ENCODE measurements around the gene ICAM3.
A peak's percentile ranks its signal among the peaks of the same experiment; 100 is the strongest.
"Not testable (repeated sequence)": the region's sequence is repeated elsewhere in the genome, so short reads cannot be mapped to it uniquely, and the experiment has no call there.

Gene ICAM3

GRCh38 chr19:10339380-10339960, at the start of gene ICAM3:
TSS of gene ICAM3 (minus strand) at chr19:10339624. CDS start at chr19:10339614, 10 bp downstream.
- peak; percentile 44 for DNase-seq (ENCODE audit: low read depth)

GRCh38 chr19:10388957-10389356, 49.5 kb upstream of the ICAM3 start:
- DNase-seq (ENCODE audit: low read depth), result peak; percentile 63

DNA sequence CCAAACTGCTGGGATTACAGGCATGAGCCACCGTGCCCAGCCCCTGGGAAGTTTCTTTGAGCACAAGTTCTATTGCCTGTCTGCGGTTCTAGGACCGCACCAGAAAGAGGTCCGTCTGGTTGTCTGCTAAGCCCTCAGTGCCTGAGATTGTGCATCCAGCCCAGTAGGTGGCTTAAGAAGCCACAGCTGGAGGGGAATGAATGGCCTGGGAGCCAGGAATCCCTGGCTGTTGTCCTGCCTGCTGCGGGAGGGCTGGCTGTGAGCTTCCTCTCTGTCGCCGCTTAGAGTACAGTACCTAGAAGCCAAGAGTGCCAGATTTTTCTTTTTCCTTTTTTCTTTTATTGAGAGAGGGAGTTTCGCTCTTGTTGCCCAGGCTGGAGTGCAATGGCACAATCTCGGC, 45.2 kb upstream of the ICAM3 start:
- DNase-seq (ENCODE audit: low read depth), result no peak

GRCh38 chr19:10383223-10383499, 43.7 kb upstream of the ICAM3 start:
- not testable (repeated sequence) for DNase-seq (ENCODE audit: low read depth)

GRCh38 chr19:10380313-10381102, 41.1 kb upstream of the ICAM3 start, which contains the start of gene TYK2:
TSS of gene TYK2 (minus strand) at chr19:10380572. CDS start at chr19:10378406, 2,166 bp downstream.
- peak; percentile 91 for DNase-seq (ENCODE audit: low read depth)

- no peak for DNase-seq (ENCODE audit: low read depth)
Measured at GRCh38 chr19:10379880-10380312, 40.5 kb upstream of the ICAM3 start.

DNA sequence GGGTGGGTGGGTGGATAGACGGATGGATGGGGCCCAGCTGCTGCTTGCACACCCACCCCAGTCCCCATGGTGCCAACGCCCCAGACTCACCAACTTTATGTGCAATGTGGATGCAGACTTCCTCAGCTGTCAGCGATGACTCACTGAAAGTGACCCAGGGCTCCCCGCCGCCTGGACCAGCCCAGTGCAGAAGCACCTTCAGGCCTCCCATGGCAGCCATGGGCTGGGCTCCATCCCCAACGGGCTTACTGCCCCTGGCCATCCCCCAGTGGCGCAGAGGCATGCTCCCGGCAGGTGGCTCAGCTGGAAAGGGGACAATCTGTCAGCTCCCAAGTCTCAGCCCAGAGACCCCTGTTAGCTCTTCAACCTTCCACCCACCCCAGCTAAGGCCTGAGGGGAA, 38.7 kb upstream of the ICAM3 start:
- no peak for DNase-seq (ENCODE audit: low read depth)

DNA sequence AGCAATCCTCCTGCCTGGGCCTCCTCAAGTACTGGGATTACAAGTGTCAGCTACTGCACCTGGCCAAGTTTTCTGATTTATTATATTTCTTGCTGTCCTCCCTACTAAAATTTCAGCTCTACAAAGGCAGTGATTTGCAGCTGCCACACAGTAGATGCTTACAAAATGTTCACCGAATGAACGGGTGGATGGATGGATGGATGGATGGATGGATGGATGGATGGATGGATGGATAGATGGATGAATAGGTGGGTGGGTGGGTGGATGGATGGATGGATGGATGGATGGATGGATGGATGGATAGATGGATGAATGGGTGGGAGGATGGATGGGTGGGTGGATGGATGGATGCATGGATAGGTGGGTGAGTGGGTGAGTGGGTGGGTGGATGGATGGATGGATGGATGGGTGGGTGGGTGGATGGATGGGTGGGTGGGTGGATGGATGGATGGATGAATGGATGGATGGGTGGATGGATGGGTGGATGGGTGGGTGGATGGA, 37.8 kb upstream of the ICAM3 start:
- not testable (repeated sequence) for DNase-seq (ENCODE audit: low read depth)

DNA sequence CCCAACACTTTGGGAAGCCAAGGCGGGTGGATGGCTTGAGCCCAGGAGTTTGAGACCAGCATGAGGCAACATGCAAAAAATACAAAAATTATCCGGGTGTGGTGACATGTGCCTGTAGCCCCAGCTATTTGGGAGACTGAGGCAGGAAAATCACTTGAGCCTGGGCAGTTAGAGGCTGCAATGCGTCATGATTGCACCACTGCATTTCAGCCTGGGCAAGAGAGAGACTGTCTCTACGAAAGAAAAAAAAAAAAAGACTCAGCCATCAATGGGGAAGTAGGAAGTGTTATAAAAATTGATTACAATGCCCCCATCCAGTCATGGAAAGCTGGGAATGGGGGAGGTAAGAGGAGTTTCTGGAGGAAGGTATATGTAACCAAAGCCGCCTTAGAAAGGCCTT, 35.5 kb upstream of the ICAM3 start:
- DNase-seq (ENCODE audit: low read depth), result no peak

GRCh38 chr19:10372690-10373089, 33.3 kb upstream of the ICAM3 start:
- no peak for DNase-seq (ENCODE audit: low read depth)

- DNase-seq (ENCODE audit: low read depth), result no peak
Measured at GRCh38 chr19:10368101-10368803, 28.8 kb upstream of the ICAM3 start.

- DNase-seq (ENCODE audit: low read depth), result not testable (repeated sequence)
Measured at GRCh38 chr19:10366950-10367512, 27.6 kb upstream of the ICAM3 start.

DNA sequence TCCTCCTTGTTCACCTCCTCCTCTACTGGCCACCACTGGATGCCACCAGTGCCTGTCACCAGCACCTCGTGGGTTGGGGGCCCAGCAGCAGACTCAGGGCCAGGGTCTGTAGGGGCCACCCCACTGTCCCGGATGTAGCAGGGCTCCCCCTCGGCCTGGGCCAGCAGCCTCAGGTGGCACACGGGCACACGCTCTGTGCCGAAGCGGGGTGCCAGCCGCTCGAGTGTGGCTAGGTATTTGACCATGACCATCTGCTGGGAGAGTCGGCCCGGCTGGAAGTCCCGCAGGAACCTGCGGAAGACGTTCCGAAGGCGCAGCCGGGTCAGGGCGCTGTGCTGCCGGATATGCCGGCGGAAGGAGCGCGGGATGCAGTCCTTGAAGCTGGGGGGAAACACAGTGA, 26.1 kb upstream of the ICAM3 start:
- no peak for DNase-seq (ENCODE audit: low read depth)

DNA sequence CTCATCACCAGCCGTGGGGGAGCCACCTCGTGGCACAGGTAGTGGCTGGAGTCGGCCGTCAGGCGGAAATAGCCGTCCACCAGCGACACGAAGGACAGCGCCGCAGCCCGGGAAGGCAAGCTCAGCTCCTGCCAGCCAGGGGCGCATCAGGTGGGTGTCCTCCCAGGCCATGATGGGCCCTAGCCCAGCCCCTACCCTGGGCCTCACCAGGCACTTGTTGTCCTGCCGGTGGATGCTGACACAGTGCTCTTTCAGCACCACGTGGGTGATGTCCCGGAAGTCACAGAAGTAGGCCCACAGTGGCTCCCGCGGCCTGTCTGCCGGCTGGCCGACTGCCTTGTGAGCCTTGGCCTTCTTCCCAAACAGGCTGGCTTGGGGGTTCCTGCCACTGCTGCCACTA, 25.2 kb upstream of the ICAM3 start:
- DNase-seq (ENCODE audit: low read depth), result no peak

DNA sequence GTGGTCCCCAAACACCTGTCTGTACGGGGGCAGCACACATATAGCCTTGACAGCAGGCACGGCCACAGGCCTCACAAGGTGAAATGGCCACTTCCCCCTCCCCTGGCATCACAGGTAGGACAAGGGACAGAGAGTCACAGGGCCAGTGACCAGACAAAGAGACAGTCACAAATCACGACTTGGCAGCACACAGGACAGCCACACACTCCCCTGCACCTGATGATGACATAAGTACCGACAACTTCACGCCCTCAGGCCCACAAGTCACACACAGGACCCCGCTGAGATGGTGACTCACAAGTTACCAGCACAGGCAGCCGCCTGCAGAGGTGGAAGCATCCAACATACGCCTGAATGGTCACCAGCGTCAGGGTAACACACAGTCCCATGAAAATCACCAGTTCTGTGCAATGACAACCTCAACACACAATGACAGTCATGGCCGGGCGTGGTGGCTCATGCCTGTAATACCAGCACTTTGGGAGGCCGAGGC, 24.4 kb upstream of the ICAM3 start:
- no peak for DNase-seq (ENCODE audit: low read depth)

DNA sequence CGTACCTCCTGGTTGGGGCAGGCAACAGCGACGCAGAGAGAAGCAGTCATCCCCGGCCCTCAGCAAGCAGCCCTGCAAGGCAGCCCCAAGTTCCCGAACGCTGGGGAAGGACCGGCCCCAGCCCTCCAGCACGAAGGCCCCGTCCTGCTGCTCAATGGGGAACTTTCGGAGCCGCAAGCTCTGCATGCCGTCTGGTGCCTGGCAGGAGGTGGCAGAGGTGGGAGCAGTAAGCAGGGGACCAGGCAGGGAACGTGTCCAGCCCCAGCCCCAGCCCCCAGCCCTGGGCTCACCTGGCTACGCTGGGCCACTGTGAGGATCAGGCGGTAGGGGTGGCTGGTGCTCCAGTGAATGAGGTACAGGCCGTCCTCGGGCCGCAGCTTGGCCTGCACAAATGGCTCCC, 22.8 kb upstream of the ICAM3 start:
- no peak for DNase-seq (ENCODE audit: low read depth)

GRCh38 chr19:10361569-10362011, 22.2 kb upstream of the ICAM3 start:
- no peak for DNase-seq (ENCODE audit: low read depth)

DNA sequence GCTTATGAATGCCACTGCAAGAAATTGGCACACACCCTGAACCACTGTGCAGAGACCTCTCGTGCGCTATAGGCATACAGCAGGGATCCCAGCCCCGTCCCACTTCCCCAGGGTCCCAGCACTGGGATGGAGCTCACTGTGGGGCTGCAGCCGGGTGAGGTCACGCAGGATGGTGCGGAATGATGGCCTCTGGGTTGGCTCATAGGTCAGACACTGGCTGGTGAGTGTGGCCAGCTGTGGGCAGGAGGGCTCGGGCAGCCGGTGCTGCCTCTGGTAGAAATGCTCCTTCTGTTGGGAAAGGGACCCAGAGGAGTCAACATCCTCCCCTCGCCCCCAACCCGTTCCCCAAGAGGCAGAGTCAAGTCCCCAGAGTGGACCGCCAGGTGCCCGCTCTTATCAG, 17.0 kb upstream of the ICAM3 start:
- no peak for DNase-seq (ENCODE audit: low read depth)

- DNase-seq (ENCODE audit: low read depth), result no peak
Measured at GRCh38 chr19:10353793-10354391, 14.5 kb upstream of the ICAM3 start.

DNA sequence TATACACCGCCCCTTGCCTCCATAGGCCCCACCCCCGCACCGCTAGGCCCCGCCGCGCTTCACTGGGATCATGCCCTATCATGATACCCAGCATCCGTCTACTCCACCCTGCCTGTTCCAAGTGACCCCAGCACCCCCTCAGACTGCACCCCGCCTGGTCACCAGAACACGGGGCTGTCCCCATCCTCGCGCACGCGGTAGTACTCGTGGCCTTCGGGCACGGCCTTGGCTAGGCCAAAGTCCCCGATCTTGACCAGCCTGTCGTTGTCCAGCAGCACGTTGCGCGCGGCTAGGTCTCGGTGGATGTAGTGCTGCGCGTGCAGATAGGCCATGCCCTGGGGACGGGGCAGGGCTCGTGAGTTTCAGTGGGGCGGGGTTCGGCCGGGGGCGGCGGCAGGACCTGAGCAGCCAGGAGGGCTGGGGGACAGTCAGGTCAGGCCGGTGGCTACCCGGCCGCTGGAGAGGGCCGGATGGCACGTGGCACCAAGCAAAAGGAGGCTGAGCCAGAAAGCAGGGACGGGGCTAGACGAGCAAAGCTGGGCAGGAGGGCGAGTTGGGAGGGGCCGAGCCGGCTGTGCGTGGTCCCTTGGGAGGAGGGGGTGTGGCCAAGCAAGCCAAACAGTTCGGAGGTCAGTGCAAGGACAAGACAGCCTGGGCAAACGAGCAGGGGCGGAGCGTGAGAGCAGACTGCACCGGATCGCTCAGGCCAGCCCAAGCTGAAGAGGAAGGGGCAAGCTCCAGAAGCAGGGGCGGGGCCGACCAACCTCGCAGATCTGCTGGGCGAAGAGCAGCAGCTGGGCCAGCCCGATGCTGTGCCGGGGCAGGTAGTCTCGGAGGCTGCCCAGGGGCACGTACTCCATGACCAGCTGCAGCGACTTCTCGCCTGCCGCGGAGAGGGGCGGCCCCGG, 13.6 kb upstream of the ICAM3 start:
- no peak for DNase-seq (ENCODE audit: low read depth)

DNA sequence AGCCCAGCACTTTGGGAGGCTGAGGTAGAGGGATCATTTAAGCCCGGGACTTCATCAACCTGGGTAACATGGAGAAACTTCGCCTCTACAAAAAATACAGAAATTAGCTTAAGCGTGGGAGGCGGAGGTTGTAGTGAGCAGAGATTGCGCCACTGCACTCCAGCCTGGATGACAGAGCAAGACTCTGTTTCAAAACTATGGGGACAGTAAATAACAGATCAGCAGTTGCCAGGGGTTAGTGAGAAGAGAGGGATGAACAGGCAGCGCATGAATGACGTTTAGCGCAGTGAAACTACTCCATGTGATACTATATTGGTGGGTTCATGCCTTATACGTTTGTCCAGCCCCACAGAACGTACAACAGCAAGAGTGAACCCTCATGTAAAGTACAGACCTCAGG, 7.1 kb upstream of the ICAM3 start:
- DNase-seq (ENCODE audit: low read depth), result no peak

Data from activated T-helper 1 cell treated with Interleukin-2 at 50 U/mL for 16 hours (primary cell).